ENCODE data around the gene LCN9. TPM values are rescaled to one million over a fixed set of nuclear protein-coding genes. Genes with fewer than 3 reads are reported as not detected.

LCN9 gene
- total RNA-seq, 1 experiment from 2014 or later, result 2.6 TPM

DNA sequence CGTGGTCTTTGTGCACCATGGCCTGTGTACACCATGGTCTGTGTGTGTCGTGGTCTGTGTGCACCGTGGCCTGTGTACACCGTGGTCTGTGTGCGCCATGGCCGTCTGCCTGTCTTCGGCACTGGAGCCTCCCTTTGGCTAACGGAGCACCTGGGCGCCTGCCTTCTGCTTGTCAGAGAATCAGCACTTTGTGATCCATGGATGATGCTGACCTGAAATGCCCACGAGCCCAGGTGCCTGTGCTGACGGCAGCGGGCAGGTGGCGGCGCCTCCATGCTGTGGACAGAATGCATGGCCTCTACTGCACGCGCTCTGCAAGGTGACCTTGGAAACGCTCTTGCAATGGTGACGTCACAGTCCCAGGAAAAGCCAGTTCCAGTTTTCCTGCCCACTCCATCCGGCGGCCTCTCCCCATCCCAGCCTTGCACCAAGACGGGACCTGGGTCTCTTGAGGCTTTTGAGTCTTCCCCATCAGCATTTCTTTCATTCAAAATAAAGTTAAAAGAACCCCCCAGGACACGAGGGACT lies 14.6 kb downstream of the LCN9 start (continued):
- TF ChIP-seq, protein P1, sequence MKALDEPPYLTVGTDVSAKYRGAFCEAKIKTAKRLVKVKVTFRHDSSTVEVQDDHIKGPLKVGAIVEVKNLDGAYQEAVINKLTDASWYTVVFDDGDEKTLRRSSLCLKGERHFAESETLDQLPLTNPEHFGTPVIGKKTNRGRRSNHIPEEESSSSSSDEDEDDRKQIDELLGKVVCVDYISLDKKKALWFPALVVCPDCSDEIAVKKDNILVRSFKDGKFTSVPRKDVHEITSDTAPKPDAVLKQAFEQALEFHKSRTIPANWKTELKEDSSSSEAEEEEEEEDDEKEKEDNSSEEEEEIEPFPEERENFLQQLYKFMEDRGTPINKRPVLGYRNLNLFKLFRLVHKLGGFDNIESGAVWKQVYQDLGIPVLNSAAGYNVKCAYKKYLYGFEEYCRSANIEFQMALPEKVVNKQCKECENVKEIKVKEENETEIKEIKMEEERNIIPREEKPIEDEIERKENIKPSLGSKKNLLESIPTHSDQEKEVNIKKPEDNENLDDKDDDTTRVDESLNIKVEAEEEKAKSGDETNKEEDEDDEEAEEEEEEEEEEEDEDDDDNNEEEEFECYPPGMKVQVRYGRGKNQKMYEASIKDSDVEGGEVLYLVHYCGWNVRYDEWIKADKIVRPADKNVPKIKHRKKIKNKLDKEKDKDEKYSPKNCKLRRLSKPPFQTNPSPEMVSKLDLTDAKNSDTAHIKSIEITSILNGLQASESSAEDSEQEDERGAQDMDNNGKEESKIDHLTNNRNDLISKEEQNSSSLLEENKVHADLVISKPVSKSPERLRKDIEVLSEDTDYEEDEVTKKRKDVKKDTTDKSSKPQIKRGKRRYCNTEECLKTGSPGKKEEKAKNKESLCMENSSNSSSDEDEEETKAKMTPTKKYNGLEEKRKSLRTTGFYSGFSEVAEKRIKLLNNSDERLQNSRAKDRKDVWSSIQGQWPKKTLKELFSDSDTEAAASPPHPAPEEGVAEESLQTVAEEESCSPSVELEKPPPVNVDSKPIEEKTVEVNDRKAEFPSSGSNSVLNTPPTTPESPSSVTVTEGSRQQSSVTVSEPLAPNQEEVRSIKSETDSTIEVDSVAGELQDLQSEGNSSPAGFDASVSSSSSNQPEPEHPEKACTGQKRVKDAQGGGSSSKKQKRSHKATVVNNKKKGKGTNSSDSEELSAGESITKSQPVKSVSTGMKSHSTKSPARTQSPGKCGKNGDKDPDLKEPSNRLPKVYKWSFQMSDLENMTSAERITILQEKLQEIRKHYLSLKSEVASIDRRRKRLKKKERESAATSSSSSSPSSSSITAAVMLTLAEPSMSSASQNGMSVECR (CRISPR knock-in tag; IDR thresholded peaks at IDR 0.05; ENCODE audit: borderline replicate concordance), result no peak

DNA sequence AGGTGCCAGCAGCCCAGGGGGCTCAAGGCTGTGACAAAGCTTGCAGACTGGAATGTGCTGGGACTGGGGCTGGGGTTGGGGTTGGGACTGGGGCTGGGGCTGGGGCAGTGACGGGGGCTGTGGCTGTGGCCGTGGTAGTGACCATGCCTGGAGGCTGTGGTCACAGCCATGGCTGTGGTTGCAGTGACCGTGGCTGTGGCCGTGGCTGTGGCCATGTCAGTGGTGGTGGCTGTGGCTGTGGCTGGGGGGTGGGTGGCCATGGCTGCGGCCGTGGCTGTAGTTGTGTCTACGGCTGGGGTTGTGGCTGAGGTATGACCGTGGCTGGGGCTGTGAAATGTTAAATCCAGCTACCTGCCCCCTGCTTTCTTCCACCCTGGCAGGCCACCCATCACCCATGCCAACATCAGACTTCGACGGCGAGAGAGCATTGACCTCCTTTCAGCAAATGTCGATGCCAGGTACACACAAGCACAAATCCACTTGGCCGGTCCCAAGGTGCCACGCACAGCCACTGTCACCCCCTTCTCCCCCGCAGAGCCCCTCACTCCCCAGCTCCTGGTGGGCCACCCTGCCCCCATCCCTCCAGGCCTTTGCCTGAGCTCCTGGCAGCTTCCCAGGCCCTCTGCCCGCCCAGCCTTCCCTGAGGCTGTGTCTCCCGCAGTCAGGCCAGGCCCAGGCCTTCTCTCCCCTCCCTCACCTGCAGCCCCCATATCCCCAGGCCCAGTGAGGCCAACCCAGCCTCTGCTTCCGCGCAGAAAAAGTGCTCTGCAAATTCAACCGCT lies 15.3 kb downstream of the LCN9 start:
- TF ChIP-seq SMAD3 (CRISPR knock-in tag; IDR thresholded peaks at IDR 0.05; ENCODE audit: borderline replicate concordance), result no peak
- no peak for TF ChIP-seq ZNF317 (CRISPR knock-in tag; IDR thresholded peaks at IDR 0.05; ENCODE audit: borderline replicate concordance, low read depth)
- TF ChIP-seq, protein P2, sequence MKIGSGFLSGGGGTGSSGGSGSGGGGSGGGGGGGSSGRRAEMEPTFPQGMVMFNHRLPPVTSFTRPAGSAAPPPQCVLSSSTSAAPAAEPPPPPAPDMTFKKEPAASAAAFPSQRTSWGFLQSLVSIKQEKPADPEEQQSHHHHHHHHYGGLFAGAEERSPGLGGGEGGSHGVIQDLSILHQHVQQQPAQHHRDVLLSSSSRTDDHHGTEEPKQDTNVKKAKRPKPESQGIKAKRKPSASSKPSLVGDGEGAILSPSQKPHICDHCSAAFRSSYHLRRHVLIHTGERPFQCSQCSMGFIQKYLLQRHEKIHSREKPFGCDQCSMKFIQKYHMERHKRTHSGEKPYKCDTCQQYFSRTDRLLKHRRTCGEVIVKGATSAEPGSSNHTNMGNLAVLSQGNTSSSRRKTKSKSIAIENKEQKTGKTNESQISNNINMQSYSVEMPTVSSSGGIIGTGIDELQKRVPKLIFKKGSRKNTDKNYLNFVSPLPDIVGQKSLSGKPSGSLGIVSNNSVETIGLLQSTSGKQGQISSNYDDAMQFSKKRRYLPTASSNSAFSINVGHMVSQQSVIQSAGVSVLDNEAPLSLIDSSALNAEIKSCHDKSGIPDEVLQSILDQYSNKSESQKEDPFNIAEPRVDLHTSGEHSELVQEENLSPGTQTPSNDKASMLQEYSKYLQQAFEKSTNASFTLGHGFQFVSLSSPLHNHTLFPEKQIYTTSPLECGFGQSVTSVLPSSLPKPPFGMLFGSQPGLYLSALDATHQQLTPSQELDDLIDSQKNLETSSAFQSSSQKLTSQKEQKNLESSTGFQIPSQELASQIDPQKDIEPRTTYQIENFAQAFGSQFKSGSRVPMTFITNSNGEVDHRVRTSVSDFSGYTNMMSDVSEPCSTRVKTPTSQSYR (CRISPR knock-in tag; IDR thresholded peaks at IDR 0.05), result no peak
- TF ChIP-seq, protein P3, sequence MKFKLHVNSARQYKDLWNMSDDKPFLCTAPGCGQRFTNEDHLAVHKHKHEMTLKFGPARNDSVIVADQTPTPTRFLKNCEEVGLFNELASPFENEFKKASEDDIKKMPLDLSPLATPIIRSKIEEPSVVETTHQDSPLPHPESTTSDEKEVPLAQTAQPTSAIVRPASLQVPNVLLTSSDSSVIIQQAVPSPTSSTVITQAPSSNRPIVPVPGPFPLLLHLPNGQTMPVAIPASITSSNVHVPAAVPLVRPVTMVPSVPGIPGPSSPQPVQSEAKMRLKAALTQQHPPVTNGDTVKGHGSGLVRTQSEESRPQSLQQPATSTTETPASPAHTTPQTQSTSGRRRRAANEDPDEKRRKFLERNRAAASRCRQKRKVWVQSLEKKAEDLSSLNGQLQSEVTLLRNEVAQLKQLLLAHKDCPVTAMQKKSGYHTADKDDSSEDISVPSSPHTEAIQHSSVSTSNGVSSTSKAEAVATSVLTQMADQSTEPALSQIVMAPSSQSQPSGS (CRISPR knock-in tag; IDR thresholded peaks at IDR 0.05; ENCODE audit: borderline replicate concordance, low read depth), result no peak
- Mint-ChIP-seq H3K9me3 (peaks cover 3% of the 10 kb centered on the region; the same call in 1 of the 2 replicates), H3K4me3 (no peak overlapping the region), H3K27me3 (ENCODE audit: low read depth) (no peaks in the 10 kb centered on the region; the same call in 1 of the 2 replicates), H3K36me3 (no peaks in the 10 kb centered on the region), H3K27ac (no peak overlapping the region), H3K4me1 (peaks cover 24% of the 10 kb centered on the region)
- POLR2A ChIA-PET, result interaction anchor here (0.8 kb wide), 1 partner anchor 30 kb away, joined by 3 read pairs; no protein-coding TSS in a partner anchor
- no peak for ATAC-seq
- CTCF ChIA-PET, result no interaction called here
- DNase-seq (ENCODE audit: low spot score), result no peak

DNA sequence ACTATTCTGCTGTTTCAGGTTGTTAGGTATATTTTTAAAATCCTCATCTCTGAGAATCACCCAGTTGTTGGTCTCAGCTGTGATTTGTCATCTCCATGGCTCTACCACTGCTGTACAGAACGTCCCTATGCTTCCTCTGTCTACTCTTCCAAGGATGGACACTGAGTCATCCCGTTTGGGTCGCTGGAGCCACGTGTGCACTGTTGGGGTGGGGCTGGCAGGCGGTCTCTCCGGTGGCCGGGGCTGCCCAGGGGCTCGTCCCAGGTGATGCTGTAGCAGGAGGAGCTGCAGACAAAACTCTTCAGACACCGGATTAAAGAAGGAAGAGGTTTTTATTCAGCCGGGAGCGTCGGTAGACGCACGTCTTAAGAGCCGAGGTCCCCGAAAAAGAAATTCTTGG lies 16.9 kb downstream of the LCN9 start:
- DNase-seq (ENCODE audit: low spot score), result no peak
- ATAC-seq, result no peak
- Mint-ChIP-seq H3K27ac (no peak overlapping the region), H3K27me3 (ENCODE audit: low read depth) (no peaks in the 10 kb centered on the region; the same call in 1 of the 2 replicates), H3K36me3 (no peaks in the 10 kb centered on the region), H3K4me1 (peaks cover 24% of the 10 kb centered on the region), H3K4me3 (no peak overlapping the region), H3K9me3 (peaks cover 3% of the 10 kb centered on the region; the same call in 1 of the 2 replicates)
- ChIA-PET POLR2A (no interaction called here), CTCF (no interaction called here)
- TF ChIP-seq, protein P4, sequence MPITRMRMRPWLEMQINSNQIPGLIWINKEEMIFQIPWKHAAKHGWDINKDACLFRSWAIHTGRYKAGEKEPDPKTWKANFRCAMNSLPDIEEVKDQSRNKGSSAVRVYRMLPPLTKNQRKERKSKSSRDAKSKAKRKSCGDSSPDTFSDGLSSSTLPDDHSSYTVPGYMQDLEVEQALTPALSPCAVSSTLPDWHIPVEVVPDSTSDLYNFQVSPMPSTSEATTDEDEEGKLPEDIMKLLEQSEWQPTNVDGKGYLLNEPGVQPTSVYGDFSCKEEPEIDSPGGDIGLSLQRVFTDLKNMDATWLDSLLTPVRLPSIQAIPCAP (CRISPR knock-in tag; IDR thresholded peaks at IDR 0.05), result no peak
- TF ChIP-seq SOX15 (CRISPR knock-in tag; IDR thresholded peaks at IDR 0.05) (no peak), NR3C1 (CRISPR knock-in tag; conservative IDR thresholded peaks at IDR 0.05; ENCODE audit: low read depth) (no peak), ATF1 (CRISPR knock-in tag; IDR thresholded peaks at IDR 0.05) (no peak), SP1 (CRISPR knock-in tag; conservative IDR thresholded peaks at IDR 0.05) (no peak), ZNF671 (CRISPR knock-in tag; IDR thresholded peaks at IDR 0.05) (no peak)
- TF ChIP-seq, protein P5, sequence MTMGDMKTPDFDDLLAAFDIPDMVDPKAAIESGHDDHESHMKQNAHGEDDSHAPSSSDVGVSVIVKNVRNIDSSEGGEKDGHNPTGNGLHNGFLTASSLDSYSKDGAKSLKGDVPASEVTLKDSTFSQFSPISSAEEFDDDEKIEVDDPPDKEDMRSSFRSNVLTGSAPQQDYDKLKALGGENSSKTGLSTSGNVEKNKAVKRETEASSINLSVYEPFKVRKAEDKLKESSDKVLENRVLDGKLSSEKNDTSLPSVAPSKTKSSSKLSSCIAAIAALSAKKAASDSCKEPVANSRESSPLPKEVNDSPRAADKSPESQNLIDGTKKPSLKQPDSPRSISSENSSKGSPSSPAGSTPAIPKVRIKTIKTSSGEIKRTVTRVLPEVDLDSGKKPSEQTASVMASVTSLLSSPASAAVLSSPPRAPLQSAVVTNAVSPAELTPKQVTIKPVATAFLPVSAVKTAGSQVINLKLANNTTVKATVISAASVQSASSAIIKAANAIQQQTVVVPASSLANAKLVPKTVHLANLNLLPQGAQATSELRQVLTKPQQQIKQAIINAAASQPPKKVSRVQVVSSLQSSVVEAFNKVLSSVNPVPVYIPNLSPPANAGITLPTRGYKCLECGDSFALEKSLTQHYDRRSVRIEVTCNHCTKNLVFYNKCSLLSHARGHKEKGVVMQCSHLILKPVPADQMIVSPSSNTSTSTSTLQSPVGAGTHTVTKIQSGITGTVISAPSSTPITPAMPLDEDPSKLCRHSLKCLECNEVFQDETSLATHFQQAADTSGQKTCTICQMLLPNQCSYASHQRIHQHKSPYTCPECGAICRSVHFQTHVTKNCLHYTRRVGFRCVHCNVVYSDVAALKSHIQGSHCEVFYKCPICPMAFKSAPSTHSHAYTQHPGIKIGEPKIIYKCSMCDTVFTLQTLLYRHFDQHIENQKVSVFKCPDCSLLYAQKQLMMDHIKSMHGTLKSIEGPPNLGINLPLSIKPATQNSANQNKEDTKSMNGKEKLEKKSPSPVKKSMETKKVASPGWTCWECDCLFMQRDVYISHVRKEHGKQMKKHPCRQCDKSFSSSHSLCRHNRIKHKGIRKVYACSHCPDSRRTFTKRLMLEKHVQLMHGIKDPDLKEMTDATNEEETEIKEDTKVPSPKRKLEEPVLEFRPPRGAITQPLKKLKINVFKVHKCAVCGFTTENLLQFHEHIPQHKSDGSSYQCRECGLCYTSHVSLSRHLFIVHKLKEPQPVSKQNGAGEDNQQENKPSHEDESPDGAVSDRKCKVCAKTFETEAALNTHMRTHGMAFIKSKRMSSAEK (CRISPR knock-in tag; IDR thresholded peaks at IDR 0.05; ENCODE audit: borderline replicate concordance), result no peak
- TF ChIP-seq, protein P6, sequence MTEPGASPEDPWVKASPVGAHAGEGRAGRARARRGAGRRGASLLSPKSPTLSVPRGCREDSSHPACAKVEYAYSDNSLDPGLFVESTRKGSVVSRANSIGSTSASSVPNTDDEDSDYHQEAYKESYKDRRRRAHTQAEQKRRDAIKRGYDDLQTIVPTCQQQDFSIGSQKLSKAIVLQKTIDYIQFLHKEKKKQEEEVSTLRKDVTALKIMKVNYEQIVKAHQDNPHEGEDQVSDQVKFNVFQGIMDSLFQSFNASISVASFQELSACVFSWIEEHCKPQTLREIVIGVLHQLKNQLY (CRISPR knock-in tag; IDR thresholded peaks at IDR 0.05), result no peak
- TF ChIP-seq, protein P7, sequence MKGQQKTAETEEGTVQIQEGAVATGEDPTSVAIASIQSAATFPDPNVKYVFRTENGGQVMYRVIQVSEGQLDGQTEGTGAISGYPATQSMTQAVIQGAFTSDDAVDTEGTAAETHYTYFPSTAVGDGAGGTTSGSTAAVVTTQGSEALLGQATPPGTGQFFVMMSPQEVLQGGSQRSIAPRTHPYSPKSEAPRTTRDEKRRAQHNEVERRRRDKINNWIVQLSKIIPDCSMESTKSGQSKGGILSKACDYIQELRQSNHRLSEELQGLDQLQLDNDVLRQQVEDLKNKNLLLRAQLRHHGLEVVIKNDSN (CRISPR knock-in tag; IDR thresholded peaks at IDR 0.05), result no peak

All from WTC11 (cell line).